Right atrium auricular region (tissue), 2 donors: ENCODE measurements around the gene AATF. TPM values are rescaled to one million over a fixed set of nuclear protein-coding genes. Genes with fewer than 3 reads are reported as not detected.

Experiments used
- DNase-seq: peaks from one replicate; pipeline ENCODE4 v3.0.0-alpha.2; 2019; ENCODE audit warnings: low spot score
- H3K27ac ChIP-seq, 2 donors: fragments of 200-600 bp; sonication (generic); 1 replicate in 1 of 2; 2 replicates in 1 of 2; pipeline ENCODE4 v1.5.1; 2016 to 2019
- H3K27me3 ChIP-seq, 2 donors: fragments of 200-600 bp; sonication (generic); one replicate each; pipeline versions ENCODE4 v1.5.1 to v1.6.0; 2017 to 2019
- H3K36me3 ChIP-seq: fragments of 200-600 bp; sonication (generic); one replicate; pipeline ENCODE4 v1.5.1; 2016
- H3K4me1 ChIP-seq, 2 donors: fragments of 200-600 bp; sonication (generic); one replicate each; pipeline versions ENCODE4 v1.5.1 to v1.6.0; 2017 to 2019
- H3K4me3 ChIP-seq, 2 donors: fragments of 200-600 bp; sonication (generic); 1 replicate in 1 of 2; 2 replicates in 1 of 2; pipeline ENCODE4 v1.5.1; 2017 to 2019; ENCODE audit warnings: mild to moderate bottlenecking in 1 of 2, moderate library complexity in 1 of 2
- H3K9me3 ChIP-seq, 2 donors: fragments of 200-600 bp; sonication (generic); one replicate each; pipeline ENCODE4 v1.5.1; 2019
- total RNA-seq, 2 donors: library from RNA; depleted of rRNA; stranded (reverse); fragments of >200 nt; gene quantifications; one replicate each; pipeline ENCODE4 v1.1.0, GENCODE V29; 2016
- TF ChIP-seq, protein P1 (sequence below), 2 donors: fragments of 200-600 bp; sonication (generic); IDR thresholded peaks; one replicate each; pipeline ENCODE4 v1.5.1; 2019; ENCODE audit warnings: antibody characterized with exemption in 2 of 2

The AATF gene
- total RNA-seq, 2 donors from 2014 or later = 17.8 to 23.2 TPM

DNA sequence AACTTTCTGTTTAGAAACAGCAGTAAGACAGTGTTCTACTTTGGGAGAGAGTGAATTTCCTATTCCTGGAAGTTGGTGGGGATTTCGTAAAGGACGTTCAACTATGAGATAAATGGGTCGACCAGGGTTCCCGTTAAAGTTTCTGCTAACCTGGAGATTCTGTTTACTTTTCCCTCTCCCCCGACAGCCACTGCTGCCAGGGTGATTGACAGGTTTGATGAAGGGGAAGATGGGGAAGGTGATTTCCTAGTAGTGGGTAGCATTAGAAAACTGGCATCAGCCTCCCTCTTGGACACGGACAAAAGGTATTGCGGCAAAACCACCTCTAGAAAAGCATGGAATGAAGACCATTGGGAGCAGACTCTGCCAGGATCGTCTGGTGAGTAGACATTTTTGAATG, 1.3 kb downstream of the AATF start:
- DNase-seq = no peak
- H3K36me3 ChIP-seq = peaks cover 30% of the 10 kb centered on the region
- TF ChIP-seq, protein P1, sequence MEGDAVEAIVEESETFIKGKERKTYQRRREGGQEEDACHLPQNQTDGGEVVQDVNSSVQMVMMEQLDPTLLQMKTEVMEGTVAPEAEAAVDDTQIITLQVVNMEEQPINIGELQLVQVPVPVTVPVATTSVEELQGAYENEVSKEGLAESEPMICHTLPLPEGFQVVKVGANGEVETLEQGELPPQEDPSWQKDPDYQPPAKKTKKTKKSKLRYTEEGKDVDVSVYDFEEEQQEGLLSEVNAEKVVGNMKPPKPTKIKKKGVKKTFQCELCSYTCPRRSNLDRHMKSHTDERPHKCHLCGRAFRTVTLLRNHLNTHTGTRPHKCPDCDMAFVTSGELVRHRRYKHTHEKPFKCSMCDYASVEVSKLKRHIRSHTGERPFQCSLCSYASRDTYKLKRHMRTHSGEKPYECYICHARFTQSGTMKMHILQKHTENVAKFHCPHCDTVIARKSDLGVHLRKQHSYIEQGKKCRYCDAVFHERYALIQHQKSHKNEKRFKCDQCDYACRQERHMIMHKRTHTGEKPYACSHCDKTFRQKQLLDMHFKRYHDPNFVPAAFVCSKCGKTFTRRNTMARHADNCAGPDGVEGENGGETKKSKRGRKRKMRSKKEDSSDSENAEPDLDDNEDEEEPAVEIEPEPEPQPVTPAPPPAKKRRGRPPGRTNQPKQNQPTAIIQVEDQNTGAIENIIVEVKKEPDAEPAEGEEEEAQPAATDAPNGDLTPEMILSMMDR (IDR thresholded peaks at IDR 0.05) = no peak
- no peak overlapping the region for H3K27ac ChIP-seq
- H3K27me3 ChIP-seq = peaks cover 16 to 19% of the 10 kb centered on the region in 2 donors
- H3K4me1 ChIP-seq = peaks cover 0 to 23% of the 10 kb centered on the region in 2 donors
- H3K9me3 ChIP-seq = no peaks in the 10 kb centered on the region
- H3K4me3 ChIP-seq = peak overlapping the region; percentile 67 to 74

DNA sequence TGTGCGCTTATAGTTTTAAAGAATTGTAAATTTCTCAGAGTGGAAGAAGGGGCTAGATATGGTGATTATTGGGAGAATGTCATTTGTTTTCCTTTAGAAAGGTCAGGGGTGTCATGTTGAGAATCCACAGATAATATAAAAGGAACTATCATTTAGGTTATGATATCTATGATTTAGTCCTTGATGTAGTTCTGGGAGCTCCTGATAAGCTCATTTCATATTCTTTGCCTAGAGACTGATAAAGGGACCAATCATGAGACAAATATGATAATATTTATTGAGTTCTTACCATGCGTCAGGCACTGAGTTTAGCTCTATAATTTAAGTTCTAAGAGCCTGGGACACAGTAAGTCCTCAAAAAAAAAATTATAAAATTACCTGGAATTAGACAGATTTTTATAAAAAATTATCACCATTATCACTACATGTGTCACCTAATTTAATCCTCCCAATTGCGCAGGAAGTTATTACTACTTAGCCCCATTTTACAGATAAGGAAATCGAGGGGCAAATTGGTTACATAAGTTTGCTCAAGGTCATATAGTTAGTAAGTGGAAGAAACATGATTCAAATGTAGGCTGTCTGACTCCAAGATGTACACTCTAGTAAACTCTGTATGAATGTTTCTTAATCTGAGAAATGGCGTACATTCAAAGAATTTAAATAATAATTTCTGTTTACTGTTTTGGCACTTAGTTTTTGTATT, 2.5 kb downstream of the AATF start:
- TF ChIP-seq, protein P1 (IDR thresholded peaks at IDR 0.05) = no peak
- Histone ChIP-seq H3K4me1 (peaks cover 0 to 23% of the 10 kb centered on the region in 2 donors), H3K27me3 (peaks cover 5 to 8% of the 10 kb centered on the region in 2 donors), H3K4me3 (no peak overlapping the region), H3K9me3 (no peaks in the 10 kb centered on the region), H3K36me3 (peaks cover 38% of the 10 kb centered on the region), H3K27ac (no peak overlapping the region)
- no peak for DNase-seq

DNA sequence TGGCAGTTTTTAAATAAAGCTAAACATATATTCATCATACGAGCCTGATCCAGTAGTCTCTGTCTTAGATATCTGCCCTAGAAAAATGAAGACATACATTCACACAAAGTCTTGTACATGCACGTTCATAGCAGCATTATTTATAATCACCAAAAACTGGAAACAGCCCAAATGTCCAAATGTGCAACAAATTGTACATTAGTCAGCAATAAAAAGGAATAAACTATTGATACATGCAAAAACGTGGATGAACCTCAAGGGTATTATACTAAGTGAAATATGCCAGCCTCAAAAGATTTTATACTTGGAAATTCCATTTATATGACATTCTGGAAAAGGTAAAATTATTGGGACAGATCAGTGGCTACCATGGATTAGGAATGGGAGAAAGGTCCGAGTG, 22.8 kb downstream of the AATF start:
- no peak for DNase-seq
- Histone ChIP-seq H3K27ac (no peak overlapping the region), H3K36me3 (no peaks in the 10 kb centered on the region), H3K4me1 (no peaks in the 10 kb centered on the region), H3K27me3 (no peaks in the 10 kb centered on the region), H3K4me3 (no peak overlapping the region), H3K9me3 (no peaks in the 10 kb centered on the region)
- TF ChIP-seq, protein P1 (IDR thresholded peaks at IDR 0.05) = no peak

DNA sequence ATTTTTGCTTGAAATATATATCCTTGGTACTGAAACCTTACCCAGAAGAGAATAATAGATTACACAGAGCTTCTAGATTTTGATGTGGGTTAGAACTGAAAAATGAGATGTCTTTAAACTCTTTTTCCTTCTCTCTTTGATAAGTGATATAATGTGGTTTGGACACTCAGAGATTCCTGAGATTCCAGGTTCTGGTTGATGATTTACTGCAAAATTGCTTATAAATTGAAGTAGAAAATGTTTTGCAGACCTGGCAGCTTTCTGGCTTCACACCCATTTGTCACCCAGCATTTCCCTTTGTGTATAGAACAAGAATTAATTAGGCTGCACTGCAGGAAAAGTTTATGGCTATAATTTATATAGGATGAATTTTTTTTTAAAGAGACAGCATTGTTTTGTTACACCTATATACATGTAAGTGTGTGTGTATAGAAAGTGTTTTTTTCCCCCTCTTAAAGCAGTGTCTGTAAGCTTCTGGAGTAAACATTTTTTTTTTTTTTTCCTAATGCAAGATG, 23.5 kb downstream of the AATF start:
- Histone ChIP-seq H3K27ac (no peak overlapping the region), H3K4me1 (no peaks in the 10 kb centered on the region), H3K27me3 (no peaks in the 10 kb centered on the region), H3K4me3 (no peak overlapping the region), H3K9me3 (no peaks in the 10 kb centered on the region), H3K36me3 (no peaks in the 10 kb centered on the region)
- no peak for DNase-seq
- TF ChIP-seq, protein P1 (IDR thresholded peaks at IDR 0.05) = no peak

DNA sequence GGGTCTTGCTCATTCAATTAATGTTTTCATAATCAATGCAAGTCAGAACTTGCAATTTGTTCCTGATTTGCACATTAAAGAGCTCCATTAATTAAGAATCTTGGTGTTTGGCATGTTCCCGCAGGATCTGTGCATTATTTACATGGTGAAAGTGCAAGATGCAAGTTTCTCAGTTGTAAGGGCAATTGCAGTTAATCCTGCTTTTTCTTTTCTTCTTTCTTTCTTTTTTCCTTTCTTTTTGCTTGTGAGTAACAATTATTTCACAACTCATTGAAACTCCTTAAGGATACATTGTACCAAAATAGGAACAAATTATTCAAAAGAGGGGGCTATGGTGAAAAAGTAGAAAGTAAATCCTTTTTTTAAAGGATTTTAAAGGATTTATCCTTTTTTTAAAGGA, 24.2 kb downstream of the AATF start:
- Histone ChIP-seq H3K4me3 (no peak overlapping the region), H3K9me3 (no peaks in the 10 kb centered on the region), H3K27me3 (no peaks in the 10 kb centered on the region), H3K27ac (no peak overlapping the region), H3K4me1 (no peaks in the 10 kb centered on the region), H3K36me3 (no peaks in the 10 kb centered on the region)
- no peak for DNase-seq
- TF ChIP-seq, protein P1 (IDR thresholded peaks at IDR 0.05) = no peak
